Liver (tissue), 9 donors: ENCODE results near the gene CNOT3. TPM values are rescaled to one million over a fixed set of nuclear protein-coding genes. Genes with fewer than 3 reads are reported as not detected.
A peak's percentile ranks its signal among the peaks of the same experiment; 100 is the strongest.

Experiments used
- DNase-seq: peaks from one replicate; pipeline ENCODE4 v3.0.0-alpha.2; 2017; ENCODE audit warnings: low spot score
- H3K27ac ChIP-seq, 2 donors: one replicate each; pipeline ENCODE4 v1.7.0; 2013; ENCODE audit warnings: inconsistent platforms in 2 of 2, low read length in 2 of 2, control low read depth in 1 of 2, low read depth in 1 of 2, mild to moderate bottlenecking in 1 of 2
- H3K27me3 ChIP-seq, 4 donors: one replicate each; pipeline versions ENCODE4 v1.6.1 to v1.7.0; 2013; ENCODE audit warnings: low read length in 3 of 4, inconsistent platforms in 1 of 4, mild to moderate bottlenecking in 1 of 4, moderate library complexity in 1 of 4; ENCODE audit not compliant: control insufficient read depth in 4 of 4, insufficient read depth in 4 of 4
- H3K36me3 ChIP-seq, 4 donors: one replicate each; pipeline versions ENCODE4 v1.6.1 to v1.7.0; 2013; ENCODE audit warnings: low read length in 3 of 4, mild to moderate bottlenecking in 3 of 4, low read depth in 1 of 4, moderate library complexity in 1 of 4; ENCODE audit not compliant: control insufficient read depth in 4 of 4, insufficient read depth in 3 of 4
- H3K4me1 ChIP-seq, 4 donors: one replicate each; pipeline versions ENCODE4 v1.6.1 to v1.7.0; 2013; ENCODE audit warnings: low read length in 3 of 4, mild to moderate bottlenecking in 3 of 4, moderate library complexity in 1 of 4; ENCODE audit not compliant: control insufficient read depth in 4 of 4, insufficient read depth in 4 of 4
- H3K4me3 ChIP-seq, 3 donors: one replicate each; pipeline versions ENCODE4 v1.6.1 to v1.7.0; 2013; ENCODE audit warnings: low read length in 3 of 3, control low read depth in 1 of 3, low read depth in 1 of 3, mild to moderate bottlenecking in 1 of 3
- H3K9ac ChIP-seq, 2 donors: one replicate each; pipeline ENCODE4 v1.7.0; 2013; ENCODE audit warnings: low read length in 2 of 2, mild to moderate bottlenecking in 2 of 2, moderate library complexity in 2 of 2, control low read depth in 1 of 2, low read depth in 1 of 2
- H3K9me3 ChIP-seq, 4 donors: one replicate each; pipeline versions ENCODE4 v1.6.1 to v1.7.0; 2013; ENCODE audit warnings: low read length in 3 of 4; ENCODE audit not compliant: control insufficient read depth in 4 of 4
- CTCF ChIP-seq: fragments of 150-350 bp; IDR thresholded peaks from 2 replicates; pipeline ENCODE4 v1.5.1; 2017; ENCODE audit warnings: improper control_type of control experiment, low read depth, low read length; ENCODE audit not compliant: missing input control
- EGR1 ChIP-seq, 2 donors: IDR thresholded peaks; 2 replicates each; pipeline ENCODE4 v1.6.1; 2016 to 2018; ENCODE audit warnings: antibody characterized with exemption in 2 of 2, low read depth in 2 of 2
- FOXA1 ChIP-seq: IDR thresholded peaks from 2 replicates; pipeline ENCODE4 v1.6.1; 2016; ENCODE audit warnings: antibody characterized with exemption
- FOXA2 ChIP-seq: IDR thresholded peaks from 2 replicates; pipeline ENCODE4 v1.6.1; 2016; ENCODE audit warnings: antibody characterized with exemption
- GABPA ChIP-seq, 2 donors: IDR thresholded peaks in 1 of 2; conservative IDR thresholded peaks in 1 of 2; 2 replicates each; pipeline ENCODE4 v1.6.1; 2016; ENCODE audit warnings: antibody characterized with exemption in 2 of 2, mild to moderate bottlenecking in 1 of 2, moderate library complexity in 1 of 2
- HNF4A ChIP-seq, 2 donors: conservative IDR thresholded peaks; 2 replicates each; pipeline ENCODE4 v1.6.1; 2016; ENCODE audit warnings: antibody characterized with exemption in 2 of 2, mild to moderate bottlenecking in 2 of 2
- HNF4G ChIP-seq: IDR thresholded peaks from 2 replicates; pipeline ENCODE4 v1.6.1; 2016; ENCODE audit warnings: antibody characterized with exemption
- JUND ChIP-seq, 2 donors: IDR thresholded peaks; 2 replicates each; pipeline ENCODE4 v1.6.1; 2016; ENCODE audit warnings: antibody characterized with exemption in 2 of 2
- NR2F2 ChIP-seq: IDR thresholded peaks from 2 replicates; pipeline ENCODE4 v1.6.1; 2016; ENCODE audit warnings: antibody characterized with exemption
- RAD21 ChIP-seq, 2 donors: IDR thresholded peaks; 2 replicates each; pipeline ENCODE4 v1.6.1; 2016; ENCODE audit warnings: antibody characterized with exemption in 2 of 2, mild to moderate bottlenecking in 2 of 2
- REST ChIP-seq: IDR thresholded peaks from 2 replicates; pipeline ENCODE4 v1.6.1; 2016; ENCODE audit warnings: antibody characterized with exemption, mild to moderate bottlenecking
- RXRA ChIP-seq, 2 donors: IDR thresholded peaks; 2 replicates each; pipeline ENCODE4 v1.6.1; 2017 to 2018; ENCODE audit warnings: antibody characterized with exemption in 2 of 2, mild to moderate bottlenecking in 1 of 2
- SP1 ChIP-seq: IDR thresholded peaks from 2 replicates; pipeline ENCODE4 v1.6.1; 2018; ENCODE audit warnings: antibody characterized with exemption, mild to moderate bottlenecking
- TAF1 ChIP-seq: conservative IDR thresholded peaks from 2 replicates; pipeline ENCODE4 v1.6.1; 2016; ENCODE audit warnings: antibody characterized with exemption, mild to moderate bottlenecking
- YY1 ChIP-seq: IDR thresholded peaks from 2 replicates; pipeline ENCODE4 v1.6.1; 2016; ENCODE audit warnings: antibody characterized with exemption, mild to moderate bottlenecking
- WGBS: extraction: QIAGEN DNeasy Blood & Tissue Kit; methylation state at CpG from one replicate; pipeline ENCODE4 v1.1.7; 2013; 5-methylcytosine and 5-hydroxymethylcytosine counted together
- polyA plus RNA-seq, 2 donors: library from polyadenylated mRNA; stranded (reverse) in 1 of 2; unstranded in 1 of 2; fragments of 200-250 nt in 1 of 2; fragments of >200 nt in 1 of 2; fragmentation: Nextera tagmentation in 1 of 2; extraction: Ambion mirVana in 1 of 2; gene quantifications; one replicate each; pipeline versions ENCODE4 v1.2.1 to v1.2.3, GENCODE V29; 2013 to 2015
- total RNA-seq, 2 donors: library from RNA; depleted of rRNA; stranded (reverse); fragments of >200 nt; gene quantifications; one replicate each; pipeline ENCODE4 v1.2.3, GENCODE V29; 2014
- TF ChIP-seq, protein P1 (sequence below): IDR thresholded peaks from 2 replicates; pipeline ENCODE4 v1.6.1; 2016; ENCODE audit warnings: antibody characterized with exemption
- TF ChIP-seq, protein P2 (sequence below): IDR thresholded peaks from 2 replicates; pipeline ENCODE4 v1.6.1; 2016; ENCODE audit warnings: antibody characterized with exemption
- donor health status: healthy.
- donor health status: healthy.
- donor health status: healthy.
- donor health status: healthy.
- donor health status: healthy.

Gene CNOT3
- total and polyA plus RNA-seq, 4 donors: 3.7 to 13.0 (median 9.1) TPM

DNA sequence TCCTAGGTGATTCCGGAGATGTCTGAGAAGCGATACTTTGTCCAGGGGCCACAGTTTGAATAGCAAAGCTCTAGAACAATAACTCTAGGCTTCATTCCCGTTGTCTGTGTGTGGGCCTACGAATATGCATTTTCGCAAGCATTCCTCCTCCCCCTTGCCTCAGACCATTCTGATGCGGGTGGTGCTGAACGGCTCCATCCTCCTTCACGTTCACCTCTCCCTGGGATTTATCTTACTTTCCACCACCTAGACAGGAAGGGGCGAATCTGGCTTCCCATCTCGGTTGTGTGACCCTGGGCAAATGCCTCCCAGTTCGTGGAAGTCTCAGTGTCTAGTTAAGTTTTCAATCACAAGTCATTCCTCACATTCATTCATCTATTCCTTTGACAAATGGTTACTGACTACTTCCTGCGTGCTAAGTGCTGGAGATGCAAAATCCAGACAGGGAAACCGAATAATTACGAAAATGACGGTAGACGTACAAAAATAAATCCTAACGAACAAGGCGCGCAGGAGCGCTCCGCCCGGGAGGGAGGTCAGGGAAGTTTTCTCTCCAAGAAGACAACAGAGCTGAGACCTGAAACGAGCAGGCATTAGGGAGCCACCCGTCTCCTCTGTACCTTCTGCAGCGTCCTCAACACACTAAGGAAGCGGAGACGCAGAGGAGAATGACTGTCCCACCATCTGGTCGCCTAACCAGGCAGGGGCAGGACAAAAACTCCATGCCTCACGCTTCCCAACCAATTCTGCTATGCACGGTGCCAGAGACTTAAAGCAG, 1.3 kb upstream of the CNOT3 start:
- Histone ChIP-seq H3K4me3 (peak overlapping the region; percentile 41 to 69 (median 68)), H3K27me3 (no peaks in the 10 kb centered on the region), H3K36me3 (peaks cover 0 to 8% (median 4%) of the 10 kb centered on the region in 4 donors), H3K9me3 (no peaks in the 10 kb centered on the region), H3K9ac (peak overlapping the region in 1 of 2 donors; percentile 33), H3K4me1 (peaks cover 3 to 35% (median 31%) of the 10 kb centered on the region in 4 donors), H3K27ac (peak overlapping the region; percentile 33 to 49)
- DNase-seq: no peak
- WGBS: 4% methylated on average over 30 of the region's 30 CpGs
- TF ChIP-seq, protein P1, sequence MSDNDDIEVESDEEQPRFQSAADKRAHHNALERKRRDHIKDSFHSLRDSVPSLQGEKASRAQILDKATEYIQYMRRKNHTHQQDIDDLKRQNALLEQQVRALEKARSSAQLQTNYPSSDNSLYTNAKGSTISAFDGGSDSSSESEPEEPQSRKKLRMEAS: no peak
- TF ChIP-seq TAF1: no peak
- TF ChIP-seq FOXA2: no peak
- no peak for TF ChIP-seq NR2F2
- no peak for TF ChIP-seq SP1
- TF ChIP-seq FOXA1: no peak
- TF ChIP-seq RXRA (IDR thresholded peaks at IDR 0.05): no peak
- TF ChIP-seq CTCF: no peak
- no peak for TF ChIP-seq REST
- TF ChIP-seq JUND (IDR thresholded peaks at IDR 0.05): no peak
- TF ChIP-seq HNF4A (conservative IDR thresholded peaks at IDR 0.05): no peak
- no peak for TF ChIP-seq GABPA (IDR thresholded peaks at IDR 0.05 in 1 of 2, conservative IDR thresholded peaks at IDR 0.05 in 1 of 2)
- TF ChIP-seq YY1: no peak

- H3K9ac ChIP-seq: peak overlapping the region in 1 of 2 donors; percentile 33
- H3K27ac ChIP-seq: peak overlapping the region; percentile 49 to 84
- no peaks in the 10 kb centered on the region for H3K9me3 ChIP-seq
- no peaks in the 10 kb centered on the region for H3K27me3 ChIP-seq
- peak overlapping the region; percentile 68 to 88 (median 79) for H3K4me3 ChIP-seq
- H3K36me3 ChIP-seq: peaks cover 0 to 5% (median 2%) of the 10 kb centered on the region in 4 donors
- under 1% methylated on average over 46 of the region's 46 CpGs for WGBS
- peaks cover 3 to 35% (median 31%) of the 10 kb centered on the region in 4 donors for H3K4me1 ChIP-seq
- DNase-seq: peak; percentile 97
- peak; percentile 98 for TF ChIP-seq SP1
- no peak for TF ChIP-seq FOXA2
- TF ChIP-seq RXRA (IDR thresholded peaks at IDR 0.05): peak in 1 of 2 donors; percentile 8
- TF ChIP-seq, protein P2, sequence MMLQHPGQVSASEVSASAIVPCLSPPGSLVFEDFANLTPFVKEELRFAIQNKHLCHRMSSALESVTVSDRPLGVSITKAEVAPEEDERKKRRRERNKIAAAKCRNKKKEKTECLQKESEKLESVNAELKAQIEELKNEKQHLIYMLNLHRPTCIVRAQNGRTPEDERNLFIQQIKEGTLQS: no peak
- TF ChIP-seq RAD21 (IDR thresholded peaks at IDR 0.05): no peak
- TF ChIP-seq TAF1: peak; percentile 73
- TF ChIP-seq HNF4G: no peak
- no peak for TF ChIP-seq JUND (IDR thresholded peaks at IDR 0.05)
- TF ChIP-seq HNF4A (conservative IDR thresholded peaks at IDR 0.05): no peak
- TF ChIP-seq NR2F2: no peak
- no peak for TF ChIP-seq REST
- no peak for TF ChIP-seq CTCF
- peak; percentile 98 for TF ChIP-seq EGR1 (IDR thresholded peaks at IDR 0.05; ENCODE audit: low read depth in 2 of 2)
Observed at GRCh38 chr19:54136864-54137698, 481 bp upstream of the CNOT3 start.
